Brain microvascular endothelial cell (primary cell): Measurements from ENCODE around the gene ATAD3A.
"Not testable (repeated sequence)": the region's sequence is repeated elsewhere in the genome, so short reads cannot be mapped to it uniquely, and the experiment has no call there.

Experiments used
- DNase-seq: peaks from one replicate; pipeline ENCODE4 v3.0.0-alpha.2; 2020
- H3K27ac ChIP-seq: fragments of 250-450 bp; sonication (Bioruptor Pico); 2 replicates; pipeline ENCODE4 v1.5.1; 2020; ENCODE audit warnings: mild to moderate bottlenecking, moderate library complexity
- H3K27me3 ChIP-seq: fragments of 250-450 bp; sonication (Bioruptor Pico); replicated peaks from 2 replicates; pipeline ENCODE4 v1.5.1; 2020; ENCODE audit warnings: mild to moderate bottlenecking
- H3K36me3 ChIP-seq: fragments of 250-450 bp; sonication (Bioruptor Pico); replicated peaks from 2 replicates; pipeline ENCODE4 v1.5.1; 2020; ENCODE audit warnings: mild to moderate bottlenecking
- H3K4me3 ChIP-seq: 2 replicates; pipeline ENCODE4 v1.5.1; 2011; ENCODE audit warnings: low read depth, mild to moderate bottlenecking, control low read depth, low read length, moderate library complexity
- CTCF ChIP-seq: IDR thresholded peaks from 2 replicates; pipeline ENCODE4 v1.5.1; 2011; ENCODE audit warnings: low read depth, mild to moderate bottlenecking, moderate library complexity, low read length, control low read depth, inconsistent platforms; ENCODE audit errors: missing control alignments
- in situ Hi-C: cut with HindIII; loops from 2 replicates; pipeline ENCODE4 v1.10.0; 2017; ENCODE audit warnings: low sequenced_read_pairs, low pct_ligation_motif_present

The ATAD3A gene

DNA sequence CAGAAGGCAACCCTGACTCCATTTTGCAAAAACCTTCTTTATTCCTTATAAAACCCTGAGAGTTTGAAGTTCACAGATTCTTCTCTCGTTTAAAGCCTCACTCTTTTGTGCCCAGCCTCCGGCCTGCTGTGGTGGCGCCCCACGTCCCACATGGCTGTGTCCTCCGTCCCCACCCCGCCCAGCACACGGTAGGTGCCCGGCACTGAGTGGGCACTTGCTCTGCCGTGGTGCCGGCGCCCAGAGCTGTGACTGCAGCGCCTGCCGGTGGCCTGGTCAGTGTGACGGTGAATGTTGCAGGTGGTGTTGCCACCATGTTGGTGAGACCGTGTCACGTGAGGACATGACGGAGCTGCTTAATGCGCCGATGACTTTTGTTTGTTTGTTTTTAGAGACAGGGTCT is 9.4 kb downstream of the ATAD3A start:
- in situ Hi-C loops = no loop called here
- H3K36me3 ChIP-seq = peaks cover 43% of the 10 kb centered on the region
- no peaks in the 10 kb centered on the region for H3K27me3 ChIP-seq
- DNase-seq = no peak
- no peak overlapping the region for H3K4me3 ChIP-seq
- H3K27ac ChIP-seq = no peak overlapping the region
- no peak for TF ChIP-seq CTCF

DNA sequence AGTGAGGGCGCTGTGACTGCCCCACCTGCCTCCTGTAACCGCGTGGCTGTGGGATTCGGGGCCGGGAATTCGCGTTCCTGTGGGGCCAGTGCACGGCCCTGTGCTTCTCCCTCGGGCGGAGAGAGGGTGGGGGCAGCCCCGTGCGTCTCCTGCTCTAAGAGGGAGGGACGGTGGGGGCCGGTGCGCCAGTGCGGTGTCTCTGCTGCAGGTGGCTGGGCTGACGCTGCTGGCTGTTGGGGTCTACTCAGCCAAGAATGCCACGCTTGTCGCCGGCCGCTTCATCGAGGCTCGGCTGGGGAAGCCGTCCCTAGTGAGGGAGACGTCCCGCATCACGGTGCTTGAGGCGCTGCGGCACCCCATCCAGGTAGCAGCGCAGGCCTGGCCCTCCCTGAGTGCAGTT is 10.6 kb downstream of the ATAD3A start:
- H3K36me3 ChIP-seq = peaks cover 42% of the 10 kb centered on the region
- H3K27me3 ChIP-seq, H3K4me3 ChIP-seq, in situ Hi-C loops, DNase-seq, H3K27ac ChIP-seq: not testable (repeated sequence)

DNA sequence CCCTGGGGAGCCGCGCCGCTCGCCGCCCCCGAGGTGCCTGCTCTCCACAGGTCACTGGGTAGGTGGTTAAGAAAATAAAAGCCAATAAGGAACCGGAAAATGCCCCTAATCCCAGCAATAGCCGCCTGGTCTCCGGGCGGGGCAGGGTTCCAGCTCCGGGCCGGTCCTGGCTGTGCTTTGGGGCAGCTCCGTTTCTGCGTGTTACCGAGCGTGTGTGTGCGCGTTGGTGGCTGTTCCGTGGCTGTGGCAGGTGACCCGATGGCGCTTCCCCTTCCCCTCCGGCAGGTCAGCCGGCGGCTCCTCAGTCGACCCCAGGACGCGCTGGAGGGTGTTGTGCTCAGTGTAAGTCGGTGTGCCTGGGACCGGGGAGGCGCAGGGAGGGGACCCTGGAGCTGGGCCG is 11.3 kb downstream of the ATAD3A start:
- H3K27me3 ChIP-seq, in situ Hi-C loops, H3K27ac ChIP-seq, H3K4me3 ChIP-seq, DNase-seq: not testable (repeated sequence)
- H3K36me3 ChIP-seq = peaks cover 43% of the 10 kb centered on the region

GRCh38 chr1:1523651-1524050 is 11.7 kb downstream of the ATAD3A start:
- peaks cover 45% of the 10 kb centered on the region for H3K36me3 ChIP-seq
- DNase-seq, in situ Hi-C loops, H3K4me3 ChIP-seq, H3K27me3 ChIP-seq, H3K27ac ChIP-seq: not testable (repeated sequence)

- DNase-seq, H3K27ac ChIP-seq, in situ Hi-C loops, H3K27me3 ChIP-seq, H3K4me3 ChIP-seq: not testable (repeated sequence)
- peaks cover 54% of the 10 kb centered on the region for H3K36me3 ChIP-seq
These were observed 12.9 kb downstream of the ATAD3A start for GRCh38 chr1:1524750-1525383.

GRCh38 chr1:1526476-1526875 is 14.5 kb downstream of the ATAD3A start:
- DNase-seq, H3K4me3 ChIP-seq, H3K27ac ChIP-seq, H3K27me3 ChIP-seq, in situ Hi-C loops: not testable (repeated sequence)
- peaks cover 52% of the 10 kb centered on the region for H3K36me3 ChIP-seq

GRCh38 chr1:1527092-1527816 is 15.3 kb downstream of the ATAD3A start:
- Histone ChIP-seq H3K36me3 (peaks cover 44% of the 10 kb centered on the region), H3K27ac (no peak overlapping the region), H3K27me3 (no peaks in the 10 kb centered on the region), H3K4me3 (no peak overlapping the region)
- DNase-seq = no peak
- TF ChIP-seq CTCF = no peak
- in situ Hi-C loops = no loop called here

DNA sequence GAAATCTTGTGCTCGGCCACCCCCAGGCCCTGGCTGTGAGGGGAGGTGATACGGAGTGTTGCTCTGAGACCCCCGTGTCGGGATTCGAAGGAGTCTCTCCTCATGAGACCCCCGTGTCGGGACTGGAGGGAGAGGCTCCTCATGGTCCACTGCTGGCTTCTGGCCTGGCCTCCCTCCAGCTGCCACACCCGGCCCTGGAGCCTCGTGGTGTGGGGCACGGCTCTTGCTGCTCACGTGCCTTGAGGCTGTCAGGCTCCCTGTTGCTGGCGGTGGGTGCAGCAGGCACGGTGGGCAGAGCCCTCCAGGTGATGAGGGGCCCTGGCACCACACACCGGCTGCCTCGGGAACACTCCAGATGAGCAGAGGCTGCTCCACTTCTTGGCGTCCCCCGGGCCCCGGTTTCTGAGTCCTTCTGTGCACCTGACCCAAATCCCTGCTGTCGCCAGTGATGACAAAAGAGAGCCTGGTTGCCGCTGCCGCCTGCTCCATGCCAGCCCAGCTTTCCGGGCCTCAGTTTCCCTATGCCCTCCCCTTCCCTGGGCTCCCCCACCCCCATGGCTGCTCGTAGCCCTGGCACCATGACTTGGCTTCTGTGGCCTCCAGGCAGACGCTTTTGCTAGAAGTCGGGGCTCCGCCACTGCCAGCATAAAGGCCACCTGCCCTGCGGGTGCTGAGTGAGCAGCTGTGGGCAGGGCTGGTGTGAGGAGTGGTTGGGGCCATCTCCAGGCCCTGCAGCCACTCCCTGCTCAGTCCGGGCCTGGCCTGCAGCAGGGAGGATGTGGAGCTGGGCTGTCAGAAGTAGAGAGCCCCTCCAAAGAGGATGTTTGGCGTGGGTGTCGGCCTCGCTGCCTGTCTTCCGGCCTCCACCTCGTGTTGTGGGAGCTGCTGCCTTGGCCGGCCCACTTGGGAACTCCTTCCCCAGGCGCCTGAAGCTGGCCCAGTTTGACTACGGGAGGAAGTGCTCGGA is 16.6 kb downstream of the ATAD3A start:
- H3K36me3 ChIP-seq = peaks cover 44% of the 10 kb centered on the region
- DNase-seq = no peak
- H3K4me3 ChIP-seq = no peak overlapping the region
- H3K27ac ChIP-seq = no peak overlapping the region
- TF ChIP-seq CTCF = no peak
- in situ Hi-C loops = no loop called here
- no peaks in the 10 kb centered on the region for H3K27me3 ChIP-seq
